ENCODE data around the gene KRT33A.

Gene KRT33A

DNA sequence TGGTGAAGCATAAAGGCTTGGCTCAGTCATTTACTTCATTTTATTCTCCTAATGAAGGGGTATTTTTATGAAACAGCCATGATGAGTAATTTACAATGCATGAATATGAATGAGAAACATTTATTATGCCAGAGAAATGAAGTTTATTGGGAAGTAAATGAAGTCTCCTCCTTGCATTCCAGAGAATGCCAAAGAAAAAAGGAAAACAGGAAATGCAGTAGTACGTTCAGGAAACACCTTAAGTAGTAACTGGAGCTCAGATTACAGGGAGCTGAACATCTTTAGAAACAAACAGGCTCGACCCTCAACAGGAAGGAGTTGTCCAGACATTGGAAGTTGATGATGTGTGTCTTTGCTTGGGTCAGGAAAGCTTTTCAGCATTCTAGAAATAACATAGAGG, 26.9 kb upstream of the KRT33A start:
- Histone ChIP-seq H3K4me2 (ENCODE audit: insufficient read depth, low read length) (no peak overlapping the region), H4K20me1 (ENCODE audit: insufficient read depth, low read length) (no peaks in the 10 kb centered on the region), H3K27me3 (ENCODE audit: insufficient read depth, low read length, poor library complexity) (peaks cover 15% of the 10 kb centered on the region), H2AFZ (ENCODE audit: low read depth, low read length) (no peak overlapping the region), H3K36me3 (ENCODE audit: insufficient read depth, low read length) (no peaks in the 10 kb centered on the region), H3K9ac (ENCODE audit: low read depth, low read length) (no peak overlapping the region), H3K4me3 (ENCODE audit: low read depth in 1 of 2, low read length in 2 of 2) (no peak overlapping the region), H3K27ac (ENCODE audit: low read length) (no peak overlapping the region), H3K4me1 (ENCODE audit: insufficient read depth, low read length) (no peaks in the 10 kb centered on the region), H3K79me2 (ENCODE audit: insufficient read depth, low read length) (no peaks in the 10 kb centered on the region), H3K9me3 (ENCODE audit: insufficient read depth, low read length, severe bottlenecking) (no peaks in the 10 kb centered on the region)
- ATAC-seq (ENCODE audit: insufficient read depth, low read depth) = no peak
- no peak for DNase-seq
- no peak for TF ChIP-seq EZH2 (IDR thresholded peaks at IDR 0.05; ENCODE audit: borderline replicate concordance, low read depth, low read length, severe bottlenecking)
- TF ChIP-seq, protein P1, sequence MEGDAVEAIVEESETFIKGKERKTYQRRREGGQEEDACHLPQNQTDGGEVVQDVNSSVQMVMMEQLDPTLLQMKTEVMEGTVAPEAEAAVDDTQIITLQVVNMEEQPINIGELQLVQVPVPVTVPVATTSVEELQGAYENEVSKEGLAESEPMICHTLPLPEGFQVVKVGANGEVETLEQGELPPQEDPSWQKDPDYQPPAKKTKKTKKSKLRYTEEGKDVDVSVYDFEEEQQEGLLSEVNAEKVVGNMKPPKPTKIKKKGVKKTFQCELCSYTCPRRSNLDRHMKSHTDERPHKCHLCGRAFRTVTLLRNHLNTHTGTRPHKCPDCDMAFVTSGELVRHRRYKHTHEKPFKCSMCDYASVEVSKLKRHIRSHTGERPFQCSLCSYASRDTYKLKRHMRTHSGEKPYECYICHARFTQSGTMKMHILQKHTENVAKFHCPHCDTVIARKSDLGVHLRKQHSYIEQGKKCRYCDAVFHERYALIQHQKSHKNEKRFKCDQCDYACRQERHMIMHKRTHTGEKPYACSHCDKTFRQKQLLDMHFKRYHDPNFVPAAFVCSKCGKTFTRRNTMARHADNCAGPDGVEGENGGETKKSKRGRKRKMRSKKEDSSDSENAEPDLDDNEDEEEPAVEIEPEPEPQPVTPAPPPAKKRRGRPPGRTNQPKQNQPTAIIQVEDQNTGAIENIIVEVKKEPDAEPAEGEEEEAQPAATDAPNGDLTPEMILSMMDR (IDR thresholded peaks at IDR 0.05; ENCODE audit: borderline replicate concordance, extremely low read depth, low read length, poor library complexity, severe bottlenecking) = no peak

DNA sequence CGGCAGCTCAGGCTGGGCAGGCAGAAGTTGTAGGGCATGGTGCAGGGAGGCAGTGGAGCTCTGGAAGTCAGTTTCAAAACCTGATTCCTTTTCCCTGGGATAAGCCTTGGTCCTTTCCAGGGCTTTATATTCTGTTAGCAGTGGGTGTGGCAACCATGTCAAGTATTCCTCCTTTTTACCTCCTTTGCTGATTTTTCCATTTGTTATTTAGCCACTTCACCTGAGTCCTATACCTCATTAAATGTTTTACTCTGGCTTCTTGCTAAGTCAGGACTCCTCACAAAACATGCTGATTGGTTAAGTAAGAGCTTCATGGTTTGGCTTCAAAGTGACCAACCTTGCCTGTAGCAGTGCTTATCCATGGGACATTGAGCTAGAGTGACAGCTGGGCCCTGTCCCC, 19.1 kb upstream of the KRT33A start, which contains the start of gene KRT33B:
Gene KRT33B (minus strand): TSS at position 101 of the 400 bp plus-strand sequence. CDS start 63 bp downstream, at position 38.
- Histone ChIP-seq H3K4me3 (ENCODE audit: low read depth in 1 of 2, low read length in 2 of 2) (no peak within 1 kb of the TSS), H2AFZ (ENCODE audit: low read depth, low read length) (no peak within 1 kb of the TSS), H4K20me1 (ENCODE audit: insufficient read depth, low read length) (no peaks in the 10 kb centered on the region), H3K36me3 (ENCODE audit: insufficient read depth, low read length) (no peaks in the 10 kb centered on the region), H3K9ac (ENCODE audit: low read depth, low read length) (no peak within 1 kb of the TSS), H3K27me3 (ENCODE audit: insufficient read depth, low read length, poor library complexity) (peaks cover 13% of the 10 kb centered on the region), H3K9me3 (ENCODE audit: insufficient read depth, low read length, severe bottlenecking) (no peaks in the 10 kb centered on the region), H3K4me2 (ENCODE audit: insufficient read depth, low read length) (no peak within 1 kb of the TSS), H3K79me2 (ENCODE audit: insufficient read depth, low read length) (no peaks in the 10 kb centered on the region), H3K4me1 (ENCODE audit: insufficient read depth, low read length) (no peaks in the 10 kb centered on the region), H3K27ac (ENCODE audit: low read length) (no peak within 1 kb of the TSS)
- no peak for ATAC-seq (ENCODE audit: insufficient read depth, low read depth)
- no peak for DNase-seq
- TF ChIP-seq EZH2 (IDR thresholded peaks at IDR 0.05; ENCODE audit: borderline replicate concordance, low read depth, low read length, severe bottlenecking) = no peak
- TF ChIP-seq, protein P1 (IDR thresholded peaks at IDR 0.05; ENCODE audit: borderline replicate concordance, extremely low read depth, low read length, poor library complexity, severe bottlenecking) = no peak

DNA sequence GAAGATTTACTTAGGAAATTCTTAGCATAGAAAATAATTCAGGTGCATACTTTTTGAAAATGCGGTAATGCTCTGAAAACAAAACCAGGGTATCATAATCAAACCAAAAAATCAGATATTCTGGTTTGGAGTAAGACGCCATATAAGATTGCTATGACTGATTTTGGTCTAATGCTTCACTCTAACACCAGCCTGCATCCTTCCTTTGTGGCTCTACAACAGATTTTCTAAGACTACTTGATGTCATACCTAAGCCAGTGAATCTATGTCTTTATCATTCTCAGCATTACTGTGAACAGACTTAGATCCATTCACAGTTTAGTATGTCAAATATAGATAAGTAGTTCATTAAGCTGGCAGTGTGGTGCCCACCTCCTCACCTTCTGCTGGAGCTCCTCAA, 18.4 kb upstream of the KRT33A start:
- Histone ChIP-seq H2AFZ (ENCODE audit: low read depth, low read length) (no peak overlapping the region), H3K9ac (ENCODE audit: low read depth, low read length) (no peak overlapping the region), H3K4me1 (ENCODE audit: insufficient read depth, low read length) (no peaks in the 10 kb centered on the region), H3K36me3 (ENCODE audit: insufficient read depth, low read length) (no peaks in the 10 kb centered on the region), H3K4me2 (ENCODE audit: insufficient read depth, low read length) (no peak overlapping the region), H3K27me3 (ENCODE audit: insufficient read depth, low read length, poor library complexity) (peaks cover 10% of the 10 kb centered on the region), H3K27ac (ENCODE audit: low read length) (no peak overlapping the region), H4K20me1 (ENCODE audit: insufficient read depth, low read length) (no peaks in the 10 kb centered on the region), H3K79me2 (ENCODE audit: insufficient read depth, low read length) (no peaks in the 10 kb centered on the region), H3K4me3 (ENCODE audit: low read depth in 1 of 2, low read length in 2 of 2) (no peak overlapping the region), H3K9me3 (ENCODE audit: insufficient read depth, low read length, severe bottlenecking) (no peaks in the 10 kb centered on the region)
- ATAC-seq (ENCODE audit: insufficient read depth, low read depth) = no peak
- no peak for DNase-seq
- TF ChIP-seq, protein P1 (IDR thresholded peaks at IDR 0.05; ENCODE audit: borderline replicate concordance, extremely low read depth, low read length, poor library complexity, severe bottlenecking) = no peak
- TF ChIP-seq EZH2 (IDR thresholded peaks at IDR 0.05; ENCODE audit: borderline replicate concordance, low read depth, low read length, severe bottlenecking) = no peak

Data from DND-41 (cell line).